Measurements from ENCODE around the gene PIGM.

PIGM gene

DNA sequence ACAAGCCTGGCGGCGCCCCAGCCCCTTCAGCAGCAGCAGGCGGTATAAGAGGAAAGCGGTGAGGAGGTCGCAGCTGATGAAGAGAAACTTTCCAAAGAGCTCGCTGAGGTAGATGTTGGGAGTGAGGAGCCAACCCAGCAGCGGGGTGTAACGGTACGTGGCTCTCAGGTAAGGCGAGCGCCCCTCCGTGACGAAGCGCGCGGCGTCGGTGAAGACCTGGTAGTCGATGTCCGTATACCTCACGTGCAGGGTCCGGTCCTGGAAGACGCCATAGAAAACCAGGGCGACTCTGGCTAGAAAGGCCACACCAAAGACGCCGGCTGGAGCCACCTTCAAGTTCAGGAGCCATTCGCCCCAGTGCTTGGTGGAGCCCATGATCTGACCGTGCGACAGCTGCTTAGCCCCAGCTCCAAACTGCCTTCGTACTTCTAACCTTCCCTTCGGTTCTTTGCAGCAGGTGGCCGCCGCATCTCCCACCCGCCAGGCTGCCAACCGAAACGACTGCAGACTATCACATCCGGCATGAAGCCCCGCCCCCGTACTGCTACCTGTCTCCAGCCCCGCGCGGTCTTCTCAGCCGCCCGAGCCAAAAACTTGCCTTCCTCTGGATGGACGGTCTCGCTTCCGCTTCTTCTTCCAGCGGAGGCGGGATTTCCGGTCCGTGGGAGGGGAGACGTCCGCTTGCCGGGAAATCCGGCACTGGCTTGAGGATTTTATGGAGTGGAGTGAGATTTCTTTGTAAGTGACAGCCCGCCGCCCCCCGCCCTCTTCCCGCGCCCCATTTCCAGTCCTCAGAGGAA is at the start of gene PIGM:
Gene PIGM (minus strand): TSS at position 626 of the 800 bp plus-strand sequence. CDS start 251 bp downstream, at position 375.
- H3K4me3 ChIP-seq (ENCODE audit: low read length): peak within 1 kb of the TSS; percentile 89
- peak; percentile 55 for DNase-seq (ENCODE audit: low read depth)
- TF ChIP-seq, protein P1, sequence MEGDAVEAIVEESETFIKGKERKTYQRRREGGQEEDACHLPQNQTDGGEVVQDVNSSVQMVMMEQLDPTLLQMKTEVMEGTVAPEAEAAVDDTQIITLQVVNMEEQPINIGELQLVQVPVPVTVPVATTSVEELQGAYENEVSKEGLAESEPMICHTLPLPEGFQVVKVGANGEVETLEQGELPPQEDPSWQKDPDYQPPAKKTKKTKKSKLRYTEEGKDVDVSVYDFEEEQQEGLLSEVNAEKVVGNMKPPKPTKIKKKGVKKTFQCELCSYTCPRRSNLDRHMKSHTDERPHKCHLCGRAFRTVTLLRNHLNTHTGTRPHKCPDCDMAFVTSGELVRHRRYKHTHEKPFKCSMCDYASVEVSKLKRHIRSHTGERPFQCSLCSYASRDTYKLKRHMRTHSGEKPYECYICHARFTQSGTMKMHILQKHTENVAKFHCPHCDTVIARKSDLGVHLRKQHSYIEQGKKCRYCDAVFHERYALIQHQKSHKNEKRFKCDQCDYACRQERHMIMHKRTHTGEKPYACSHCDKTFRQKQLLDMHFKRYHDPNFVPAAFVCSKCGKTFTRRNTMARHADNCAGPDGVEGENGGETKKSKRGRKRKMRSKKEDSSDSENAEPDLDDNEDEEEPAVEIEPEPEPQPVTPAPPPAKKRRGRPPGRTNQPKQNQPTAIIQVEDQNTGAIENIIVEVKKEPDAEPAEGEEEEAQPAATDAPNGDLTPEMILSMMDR (conservative IDR thresholded peaks at IDR 0.05; ENCODE audit: low read depth, low read length): no peak

DNA sequence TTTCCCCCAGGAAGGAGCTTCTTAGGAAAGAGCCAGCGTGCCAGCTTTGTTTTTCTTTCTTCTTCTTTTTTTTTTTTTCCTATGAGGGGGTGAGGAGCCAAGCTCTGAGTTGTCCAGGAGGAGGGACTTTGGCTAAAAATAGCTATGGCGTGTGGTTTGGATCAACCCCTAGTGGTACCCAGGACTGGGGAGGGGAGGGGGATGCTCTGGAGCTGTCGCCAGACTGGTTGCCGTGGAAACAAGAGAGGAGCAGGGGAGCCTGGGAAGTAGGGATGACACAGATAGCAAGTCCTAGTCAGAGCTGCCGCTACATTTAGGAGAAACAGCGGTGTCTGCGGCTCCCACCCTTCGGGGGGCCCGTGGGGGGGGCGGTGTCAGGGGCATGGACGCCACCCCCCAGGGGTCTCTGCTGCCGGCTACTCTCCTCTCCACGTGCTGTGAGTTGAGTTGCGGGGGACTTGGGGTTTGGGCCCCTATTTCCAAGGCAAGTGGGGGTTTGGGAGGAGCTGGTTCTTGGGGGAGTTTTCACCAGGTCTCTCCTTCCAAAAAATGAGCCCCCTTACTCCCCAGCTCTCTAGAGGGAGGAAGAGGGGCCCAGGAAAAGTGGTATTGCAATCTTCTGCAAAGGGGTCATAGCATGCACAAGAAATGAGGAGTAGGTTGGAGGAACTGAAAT is 49.6 kb upstream of the PIGM start, which contains the start of gene KCNJ9:
Gene KCNJ9 (plus strand): TSS at position 278 of the 676 bp plus-strand sequence. CDS start 2,493 bp downstream, outside the sequence.
- TF ChIP-seq, protein P1 (conservative IDR thresholded peaks at IDR 0.05; ENCODE audit: low read depth, low read length): no peak
- DNase-seq (ENCODE audit: low read depth): no peak
- H3K4me3 ChIP-seq (ENCODE audit: low read length): no peak within 1 kb of the TSS

DNA sequence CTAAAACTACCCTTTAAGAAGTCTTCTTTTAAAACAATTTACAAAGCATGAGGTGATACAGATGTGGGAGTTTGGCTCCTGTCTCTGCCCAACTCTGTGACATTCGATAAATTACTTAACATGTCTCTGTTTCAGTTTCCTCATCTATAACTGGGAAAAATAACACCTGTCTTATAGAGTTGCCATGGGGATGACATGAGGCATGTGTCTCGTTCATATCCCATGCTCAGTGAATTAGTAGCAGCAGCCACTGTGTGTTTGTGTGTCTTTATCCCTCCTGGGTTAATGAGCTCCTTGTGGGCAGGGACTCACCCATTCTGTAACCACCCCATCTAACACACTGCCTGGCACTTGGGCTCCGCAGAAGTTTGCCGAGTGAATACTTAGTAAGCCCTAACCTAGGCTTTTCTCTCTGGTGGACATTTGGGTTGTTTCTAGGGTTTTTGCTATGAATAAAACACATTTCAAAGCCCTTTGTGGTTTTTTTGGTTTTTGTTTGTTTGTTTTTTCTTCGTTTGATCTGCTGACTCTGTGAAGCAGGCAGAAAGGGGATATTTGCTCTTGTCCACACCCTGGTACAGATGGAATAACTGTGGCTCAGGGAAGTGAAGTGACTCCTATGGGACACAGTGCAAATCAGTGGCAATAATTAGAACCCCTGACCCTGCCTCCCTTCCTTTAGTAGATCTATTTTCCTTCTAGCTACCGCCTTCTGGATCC is 48.8 kb upstream of the PIGM start:
- no peak overlapping the region for H3K4me3 ChIP-seq (ENCODE audit: low read length)
- no peak for DNase-seq (ENCODE audit: low read depth)
- TF ChIP-seq, protein P1 (conservative IDR thresholded peaks at IDR 0.05; ENCODE audit: low read depth, low read length): no peak

DNA sequence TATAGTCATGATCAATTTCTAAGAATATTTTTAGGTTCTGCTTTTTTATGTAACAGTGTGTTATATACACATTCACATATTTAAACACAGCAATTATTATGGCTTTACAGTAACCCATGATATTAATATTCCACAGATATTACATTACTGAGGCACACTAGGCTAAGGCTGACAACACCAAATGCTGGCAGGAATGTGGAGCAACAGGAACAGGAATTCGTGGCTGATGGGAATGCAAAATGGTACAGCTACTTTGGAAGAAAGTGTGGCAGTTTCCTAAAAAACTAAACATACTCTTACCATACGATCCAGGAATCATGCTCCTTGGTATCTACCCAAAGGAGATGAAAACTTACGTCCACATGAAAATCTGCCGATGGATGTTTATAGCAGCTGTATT is 47.7 kb upstream of the PIGM start:
- H3K4me3 ChIP-seq (ENCODE audit: low read length): no peak overlapping the region
- TF ChIP-seq, protein P1 (conservative IDR thresholded peaks at IDR 0.05; ENCODE audit: low read depth, low read length): no peak
- no peak for DNase-seq (ENCODE audit: low read depth)

DNA sequence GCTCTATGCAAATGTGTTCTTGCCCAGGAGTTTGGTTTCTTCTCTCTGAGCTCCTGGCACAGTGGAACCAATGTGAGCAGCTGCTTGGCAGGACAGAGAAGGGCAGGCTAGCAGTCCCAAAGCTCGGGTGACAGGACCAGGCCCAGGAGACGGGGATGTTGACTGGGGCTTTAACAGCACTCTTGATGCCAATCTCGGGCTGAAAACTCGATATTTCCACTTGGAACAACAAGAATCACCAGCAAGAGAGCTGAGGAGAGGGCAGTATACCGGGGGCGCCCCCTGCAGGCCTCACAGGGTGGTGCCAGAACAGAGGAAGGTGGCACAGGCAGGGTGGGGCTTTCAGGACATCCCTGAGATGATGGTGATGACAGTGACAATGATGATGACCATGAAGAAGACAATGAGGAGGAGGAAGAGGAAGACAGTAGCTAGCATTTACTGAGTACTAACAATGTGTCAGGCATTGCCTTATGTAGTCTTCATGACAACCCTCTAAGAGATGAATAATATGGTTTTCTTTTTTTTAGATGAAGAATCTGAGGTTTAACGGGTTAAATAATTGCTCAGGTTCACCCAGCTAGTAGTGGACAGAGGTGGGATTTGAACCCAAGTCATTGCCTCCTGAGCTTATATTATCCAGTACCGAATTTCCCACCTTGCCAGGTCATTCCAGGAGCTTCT is 46.9 kb upstream of the PIGM start:
- no peak for DNase-seq (ENCODE audit: low read depth)
- TF ChIP-seq, protein P1 (conservative IDR thresholded peaks at IDR 0.05; ENCODE audit: low read depth, low read length): peak; percentile 93
- H3K4me3 ChIP-seq (ENCODE audit: low read length): no peak overlapping the region

DNA sequence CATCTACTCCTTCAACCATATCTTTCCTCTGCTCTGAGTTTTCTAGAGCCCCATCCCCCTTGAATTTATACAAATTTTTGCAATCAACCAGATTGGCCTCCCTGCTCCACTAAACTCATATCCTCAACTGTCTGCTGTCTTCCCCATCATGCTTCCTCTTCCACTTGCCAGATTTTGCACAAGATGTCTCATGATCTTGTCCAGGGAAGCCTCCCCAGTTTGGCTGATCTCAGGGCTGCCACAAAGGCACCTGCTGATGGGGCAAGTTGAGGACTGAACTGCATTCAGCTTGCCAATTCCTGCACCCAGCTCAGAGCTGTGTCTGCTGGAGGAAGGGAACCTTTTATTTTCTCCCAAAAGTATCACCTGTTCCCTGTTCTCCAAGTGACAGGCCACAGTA is 45.7 kb upstream of the PIGM start:
- TF ChIP-seq, protein P1 (conservative IDR thresholded peaks at IDR 0.05; ENCODE audit: low read depth, low read length): no peak
- H3K4me3 ChIP-seq (ENCODE audit: low read length): no peak overlapping the region
- no peak for DNase-seq (ENCODE audit: low read depth)

Measured in retinal pigment epithelial cell (primary cell).